Brain microvascular endothelial cell (primary cell): ENCODE data around the gene TTC24.
"Not testable (repeated sequence)": the region's sequence is repeated elsewhere in the genome, so short reads cannot be mapped to it uniquely, and the experiment has no call there.

Source experiments
- DNase-seq: peaks from one replicate; pipeline ENCODE4 v3.0.0-alpha.2; 2020
- H3K27ac ChIP-seq: fragments of 250-450 bp; sonication (Bioruptor Pico); 2 replicates; pipeline ENCODE4 v1.5.1; 2020; ENCODE audit warnings: mild to moderate bottlenecking, moderate library complexity
- H3K27me3 ChIP-seq: fragments of 250-450 bp; sonication (Bioruptor Pico); replicated peaks from 2 replicates; pipeline ENCODE4 v1.5.1; 2020; ENCODE audit warnings: mild to moderate bottlenecking
- H3K36me3 ChIP-seq: fragments of 250-450 bp; sonication (Bioruptor Pico); replicated peaks from 2 replicates; pipeline ENCODE4 v1.5.1; 2020; ENCODE audit warnings: mild to moderate bottlenecking
- H3K4me3 ChIP-seq: 2 replicates; pipeline ENCODE4 v1.5.1; 2011; ENCODE audit warnings: low read depth, mild to moderate bottlenecking, control low read depth, low read length, moderate library complexity
- in situ Hi-C: cut with HindIII; loops from 2 replicates; pipeline ENCODE4 v1.10.0; 2017; ENCODE audit warnings: low sequenced_read_pairs, low pct_ligation_motif_present
- TF ChIP-seq, protein P1 (sequence below): IDR thresholded peaks from 2 replicates; pipeline ENCODE4 v1.5.1; 2011; ENCODE audit warnings: low read depth, mild to moderate bottlenecking, moderate library complexity, low read length, control low read depth, inconsistent platforms; ENCODE audit errors: missing control alignments

Gene TTC24

DNA sequence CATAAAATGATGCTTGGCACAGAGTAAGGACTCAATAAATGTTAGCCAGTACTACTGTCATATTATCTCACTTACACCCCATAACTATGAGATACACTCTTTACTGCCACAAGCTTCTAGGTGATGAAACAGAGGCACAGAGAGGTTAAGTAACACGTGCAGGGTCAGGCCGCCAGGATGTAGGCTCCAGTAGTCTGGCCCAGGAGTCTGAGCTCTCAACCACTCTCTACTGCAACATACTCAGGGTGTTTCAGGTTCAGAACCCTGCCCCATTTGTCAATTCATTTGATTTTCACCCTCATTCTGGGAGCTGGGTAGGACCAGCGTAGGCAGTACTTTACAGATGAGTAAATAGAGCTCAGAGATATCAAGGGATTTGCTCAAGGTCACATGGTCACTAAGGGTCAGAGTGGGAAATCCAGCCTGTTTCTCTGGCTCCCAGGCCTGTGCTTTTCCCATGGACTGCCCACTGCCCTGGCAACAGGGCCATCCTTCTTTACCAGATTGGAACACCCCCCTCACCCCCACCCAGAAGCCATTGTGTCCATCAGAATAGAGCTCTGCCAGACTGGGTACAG lies 28.4 kb upstream of the TTC24 start:
- Histone ChIP-seq H3K36me3 (peaks cover 2% of the 10 kb centered on the region), H3K4me3 (no peak overlapping the region), H3K27me3 (no peaks in the 10 kb centered on the region), H3K27ac (no peak overlapping the region)
- TF ChIP-seq, protein P1, sequence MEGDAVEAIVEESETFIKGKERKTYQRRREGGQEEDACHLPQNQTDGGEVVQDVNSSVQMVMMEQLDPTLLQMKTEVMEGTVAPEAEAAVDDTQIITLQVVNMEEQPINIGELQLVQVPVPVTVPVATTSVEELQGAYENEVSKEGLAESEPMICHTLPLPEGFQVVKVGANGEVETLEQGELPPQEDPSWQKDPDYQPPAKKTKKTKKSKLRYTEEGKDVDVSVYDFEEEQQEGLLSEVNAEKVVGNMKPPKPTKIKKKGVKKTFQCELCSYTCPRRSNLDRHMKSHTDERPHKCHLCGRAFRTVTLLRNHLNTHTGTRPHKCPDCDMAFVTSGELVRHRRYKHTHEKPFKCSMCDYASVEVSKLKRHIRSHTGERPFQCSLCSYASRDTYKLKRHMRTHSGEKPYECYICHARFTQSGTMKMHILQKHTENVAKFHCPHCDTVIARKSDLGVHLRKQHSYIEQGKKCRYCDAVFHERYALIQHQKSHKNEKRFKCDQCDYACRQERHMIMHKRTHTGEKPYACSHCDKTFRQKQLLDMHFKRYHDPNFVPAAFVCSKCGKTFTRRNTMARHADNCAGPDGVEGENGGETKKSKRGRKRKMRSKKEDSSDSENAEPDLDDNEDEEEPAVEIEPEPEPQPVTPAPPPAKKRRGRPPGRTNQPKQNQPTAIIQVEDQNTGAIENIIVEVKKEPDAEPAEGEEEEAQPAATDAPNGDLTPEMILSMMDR, result no peak
- in situ Hi-C loops, result no loop called here
- DNase-seq, result no peak

DNA sequence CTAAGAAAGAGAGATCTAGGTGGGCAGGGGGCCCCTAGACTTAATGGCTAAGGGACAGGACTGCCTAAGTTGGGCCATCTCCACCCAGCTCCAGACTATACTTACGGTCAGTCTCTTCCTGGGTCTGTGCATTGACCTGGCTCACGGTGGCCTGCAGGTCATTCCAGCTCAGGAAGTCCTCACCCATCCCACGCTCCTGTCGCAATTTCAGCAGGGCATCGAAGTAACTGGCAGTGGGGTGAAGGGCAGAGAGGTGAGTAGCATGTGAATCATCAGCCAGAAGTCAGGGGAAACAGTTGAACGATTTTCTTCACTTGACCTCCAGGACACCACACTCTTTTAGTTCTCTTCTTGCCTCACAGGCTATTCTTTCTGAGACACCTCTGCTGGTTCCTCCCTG lies 27.7 kb upstream of the TTC24 start:
- Histone ChIP-seq H3K4me3 (no peak overlapping the region), H3K27ac (no peak overlapping the region), H3K27me3 (no peaks in the 10 kb centered on the region), H3K36me3 (peaks cover 2% of the 10 kb centered on the region)
- in situ Hi-C loops, result no loop called here
- TF ChIP-seq, protein P1, result no peak
- DNase-seq, result no peak

DNA sequence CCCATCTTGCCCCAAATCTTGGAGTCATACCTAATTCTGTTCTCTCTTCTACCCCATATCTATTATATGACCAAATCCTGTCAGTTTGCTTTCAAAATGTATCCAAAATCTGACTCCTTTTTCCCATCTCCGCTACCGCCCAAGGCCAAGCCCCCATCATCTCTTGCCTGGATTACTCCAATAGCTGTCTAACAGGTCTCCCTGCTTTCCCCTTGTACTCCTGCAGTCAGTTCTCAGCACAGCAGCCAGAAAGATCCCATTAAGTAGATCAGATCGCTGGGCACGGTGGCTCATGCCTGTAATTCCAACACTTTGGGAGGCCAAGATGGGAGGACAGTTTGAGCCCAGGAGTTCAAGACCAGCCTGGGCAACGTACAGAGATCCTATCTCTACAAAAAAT lies 27.0 kb upstream of the TTC24 start:
- Histone ChIP-seq H3K27me3 (no peaks in the 10 kb centered on the region), H3K36me3 (peaks cover under 1% of the 10 kb centered on the region)
- in situ Hi-C loops, result no loop called here

DNA sequence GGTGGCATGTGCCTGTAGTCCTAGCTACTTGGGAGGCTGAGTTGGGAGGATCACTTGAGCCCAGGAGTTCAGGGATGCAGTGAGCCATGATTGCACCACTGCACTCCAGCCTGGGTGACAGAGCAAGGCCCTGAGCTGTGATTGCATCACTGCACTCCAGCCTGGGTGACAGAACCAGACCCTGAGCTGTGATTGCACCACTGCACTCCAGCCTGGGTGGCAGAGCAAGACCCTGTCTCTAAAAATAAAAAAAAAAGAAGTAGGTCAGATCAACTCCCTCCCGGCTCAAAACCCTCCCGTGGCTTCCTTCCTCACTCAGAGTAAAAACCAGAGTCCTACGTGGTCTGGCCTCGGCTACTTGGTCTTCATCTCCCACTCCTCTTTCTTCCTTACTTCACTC lies 26.6 kb upstream of the TTC24 start:
- H3K4me3 ChIP-seq, H3K27me3 ChIP-seq, DNase-seq, in situ Hi-C loops, H3K36me3 ChIP-seq, H3K27ac ChIP-seq: not testable (repeated sequence)

More for the DNA sequence above, 27.0 kb upstream of the TTC24 start:
- H3K4me3 ChIP-seq, result no peak overlapping the region
- no peak overlapping the region for H3K27ac ChIP-seq
- no peak for DNase-seq
- TF ChIP-seq, protein P1, result no peak

DNA sequence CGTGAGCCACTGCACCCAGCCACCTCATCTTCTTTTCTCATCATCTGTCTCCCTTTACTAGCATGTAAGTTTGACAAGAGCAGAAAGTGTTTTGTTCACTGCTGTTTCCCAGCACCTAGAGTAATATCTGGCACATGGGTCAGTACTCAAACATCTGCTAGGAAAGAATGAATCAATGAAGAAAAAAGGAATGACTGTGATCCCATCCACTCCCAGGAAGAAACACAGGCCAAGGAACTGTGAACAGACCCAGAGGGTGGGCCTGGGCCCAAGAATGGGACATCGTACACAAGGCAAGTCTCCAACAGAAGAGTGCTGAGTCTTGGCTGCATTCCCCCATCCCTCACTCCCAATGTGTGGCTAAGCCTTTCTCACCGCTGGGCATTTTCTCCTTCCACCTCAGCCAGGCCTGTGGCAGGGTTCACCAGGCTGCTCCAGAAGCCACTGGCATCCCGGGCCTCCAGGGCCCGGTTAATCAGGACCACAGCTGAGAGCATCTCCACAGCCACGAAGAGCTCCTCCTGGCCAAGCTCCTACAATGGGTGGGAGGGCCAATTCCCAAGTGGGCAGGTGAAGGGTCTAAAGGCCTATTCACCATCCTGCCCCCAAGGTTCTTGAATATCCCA lies 25.6 kb upstream of the TTC24 start:
- TF ChIP-seq, protein P1, result no peak
- Histone ChIP-seq H3K4me3 (no peak overlapping the region), H3K27ac (no peak overlapping the region), H3K36me3 (no peaks in the 10 kb centered on the region), H3K27me3 (no peaks in the 10 kb centered on the region)
- no peak for DNase-seq
- in situ Hi-C loops, result no loop called here

DNA sequence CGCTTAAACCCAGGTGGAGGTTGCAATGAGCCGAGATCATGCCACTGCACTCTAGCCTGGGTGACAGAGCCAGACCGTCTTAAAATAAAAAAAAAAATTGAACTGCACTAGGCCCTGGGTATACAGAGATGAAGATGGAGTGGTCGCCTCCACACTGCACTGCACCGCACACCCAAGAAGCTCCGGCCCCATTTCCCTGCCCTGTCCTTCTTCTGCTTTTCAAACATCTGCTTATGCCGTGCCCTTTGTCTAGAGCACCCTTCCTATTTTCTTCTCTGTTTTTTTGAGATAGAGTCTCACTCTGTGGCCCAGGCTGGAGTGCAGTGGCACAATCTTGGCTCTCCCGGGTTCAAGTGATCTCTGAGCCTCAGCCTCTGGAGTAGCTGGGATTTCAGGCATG lies 24.6 kb upstream of the TTC24 start:
- TF ChIP-seq, protein P1, result no peak
- in situ Hi-C loops, result no loop called here
- no peaks in the 10 kb centered on the region for H3K27me3 ChIP-seq
- H3K36me3 ChIP-seq, result no peaks in the 10 kb centered on the region
- no peak overlapping the region for H3K4me3 ChIP-seq
- no peak for DNase-seq
- H3K27ac ChIP-seq, result no peak overlapping the region
